Trophoblast cell (in vitro differentiated cells and primary cell): ENCODE measurements around the gene LSS.

Experiments
- DNase-seq, 2 donors: peaks; one replicate each; pipeline ENCODE4 v3.0.0-alpha.2; 2016
- H2AFZ ChIP-seq: 2 replicates; pipeline ENCODE4 v1.6.1; 2013; ENCODE audit warnings: low read length, moderate library complexity, mild to moderate bottlenecking; ENCODE audit not compliant: insufficient read depth, poor library complexity
- H2AK5ac ChIP-seq: 2 replicates; pipeline ENCODE4 v1.6.1; 2013; ENCODE audit warnings: mild to moderate bottlenecking, low read length
- H2BK120ac ChIP-seq: 2 replicates; pipeline ENCODE4 v1.6.1; 2013; ENCODE audit warnings: low read length, mild to moderate bottlenecking, moderate library complexity; ENCODE audit not compliant: insufficient read depth, poor library complexity
- H2BK12ac ChIP-seq: 2 replicates; pipeline ENCODE4 v1.6.1; 2013; ENCODE audit warnings: mild to moderate bottlenecking, low read length, moderate library complexity
- H2BK5ac ChIP-seq: 2 replicates; pipeline ENCODE4 v1.6.1; 2013; ENCODE audit warnings: low read length, low read depth, moderate library complexity, mild to moderate bottlenecking; ENCODE audit not compliant: poor library complexity
- H3K14ac ChIP-seq: 2 replicates; pipeline ENCODE4 v1.6.1; 2013; ENCODE audit warnings: mild to moderate bottlenecking, low read length
- H3K18ac ChIP-seq: 2 replicates; pipeline ENCODE4 v1.6.1; 2013; ENCODE audit warnings: mild to moderate bottlenecking, low read length
- H3K23ac ChIP-seq: 2 replicates; pipeline ENCODE4 v1.6.1; 2013; ENCODE audit warnings: low read length
- H3K27ac ChIP-seq: 2 replicates; pipeline ENCODE4 v1.5.1; 2013; ENCODE audit warnings: low read depth, mild to moderate bottlenecking, inconsistent platforms, low read length, moderate library complexity
- H3K27me3 ChIP-seq: 2 replicates; pipeline ENCODE4 v1.6.1; 2013; ENCODE audit warnings: inconsistent platforms, mild to moderate bottlenecking, low read length, moderate library complexity; ENCODE audit not compliant: insufficient read depth
- H3K36me3 ChIP-seq, 2 experiments: 1 replicate in 1 of 2; 2 replicates in 1 of 2; pipeline ENCODE4 v1.6.1; 2013; ENCODE audit warnings: low read length in 2 of 2, mild to moderate bottlenecking in 2 of 2, moderate library complexity in 1 of 2; ENCODE audit not compliant: insufficient read depth in 2 of 2, control insufficient read depth in 1 of 2
- H3K4ac ChIP-seq: 2 replicates; pipeline ENCODE4 v1.6.1; 2013; ENCODE audit warnings: low read depth, mild to moderate bottlenecking, low read length, moderate library complexity
- H3K4me1 ChIP-seq, 2 experiments: 1 replicate in 1 of 2; 2 replicates in 1 of 2; pipeline ENCODE4 v1.6.1; 2013; ENCODE audit warnings: low read length in 2 of 2, mild to moderate bottlenecking in 2 of 2, moderate library complexity in 1 of 2; ENCODE audit not compliant: insufficient read depth in 2 of 2, control insufficient read depth in 1 of 2
- H3K4me2 ChIP-seq: 2 replicates; pipeline ENCODE4 v1.6.1; 2013; ENCODE audit warnings: inconsistent platforms, mild to moderate bottlenecking, low read length, moderate library complexity
- H3K4me3 ChIP-seq: 2 replicates; pipeline ENCODE4 v1.5.1; 2013; ENCODE audit warnings: mild to moderate bottlenecking, low read depth, low read length, inconsistent platforms
- H3K79me1 ChIP-seq: one replicate; pipeline ENCODE4 v1.6.1; 2013; ENCODE audit warnings: low read length
- H3K79me2 ChIP-seq: 2 replicates; pipeline ENCODE4 v1.6.1; 2013; ENCODE audit warnings: low read length, mild to moderate bottlenecking; ENCODE audit not compliant: control insufficient read depth, insufficient read depth, poor library complexity
- H3K9ac ChIP-seq: 2 replicates; pipeline ENCODE4 v1.6.1; 2013; ENCODE audit warnings: mild to moderate bottlenecking, low read length
- H3K9me3 ChIP-seq: 2 replicates; pipeline ENCODE4 v1.6.1; 2013; ENCODE audit warnings: low read depth, mild to moderate bottlenecking, control low read depth, inconsistent platforms, low read length; ENCODE audit not compliant: insufficient read depth
- H4K12ac ChIP-seq: 2 replicates; pipeline ENCODE4 v1.6.1; 2013; ENCODE audit warnings: low read depth, mild to moderate bottlenecking, low read length, moderate library complexity
- H4K8ac ChIP-seq: 2 replicates; pipeline ENCODE4 v1.6.1; 2013; ENCODE audit warnings: low read depth, mild to moderate bottlenecking, low read length, moderate library complexity
- H4K91ac ChIP-seq: one replicate; pipeline ENCODE4 v1.6.1; 2013; ENCODE audit warnings: low read depth, mild to moderate bottlenecking, low read length, moderate library complexity
- WGBS: extraction: QIAGEN DNeasy Blood & Tissue Kit; methylation state at CpG from one replicate; pipeline ENCODE4 v1.1.7; 2013; ENCODE audit warnings: missing lambda C conversion rate; ENCODE audit not compliant: insufficient read length, insufficient coverage; ENCODE audit errors: extremely low coverage; 5-methylcytosine and 5-hydroxymethylcytosine counted together

Gene LSS

DNA sequence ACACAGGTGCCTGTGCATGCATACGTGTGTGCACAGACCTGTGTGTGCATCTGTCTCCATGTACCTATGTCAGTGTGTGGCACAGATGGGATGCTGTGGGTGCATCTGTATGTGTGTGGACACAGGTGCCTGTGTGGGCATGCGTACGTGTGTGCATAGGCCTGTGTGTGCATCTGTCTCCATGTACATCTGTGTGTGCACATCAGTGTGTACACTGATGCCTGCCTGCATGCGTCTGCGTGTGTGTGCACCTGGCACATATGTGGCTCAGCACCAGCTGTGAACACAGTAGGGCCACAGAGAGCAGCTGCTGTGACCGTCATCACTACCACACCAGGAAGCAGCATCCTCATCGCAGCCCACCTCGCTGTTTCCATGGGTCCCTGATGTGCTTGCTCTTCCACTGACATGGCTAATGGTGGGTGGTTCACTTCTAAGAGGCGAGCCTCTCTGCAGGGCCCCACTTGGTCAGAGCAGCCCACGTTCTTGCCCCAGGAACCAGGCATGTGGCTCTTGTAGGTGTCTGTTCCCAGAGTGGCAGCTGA, 34.7 kb downstream of the LSS start:
- peak overlapping the region; percentile 34 for H3K4me3 ChIP-seq
- no peak overlapping the region for H2AK5ac ChIP-seq
- H4K8ac ChIP-seq, result no peak overlapping the region
- no peak overlapping the region for H4K91ac ChIP-seq
- H3K14ac ChIP-seq, result no peak overlapping the region
- no peak overlapping the region for H2AFZ ChIP-seq
- no peak overlapping the region for H4K12ac ChIP-seq
- peaks cover 11% of the 10 kb centered on the region for H3K9me3 ChIP-seq
- H3K18ac ChIP-seq, result no peak overlapping the region
- no peak overlapping the region for H3K9ac ChIP-seq
- H3K36me3 ChIP-seq, result peaks cover 69 to 70% of the 10 kb centered on the region in 2 experiments
- no peak overlapping the region for H2BK12ac ChIP-seq
- H3K27me3 ChIP-seq, result no peaks in the 10 kb centered on the region
- WGBS, result no CpG with 5 or more reads among the region's 10 CpGs
- H3K4ac ChIP-seq, result no peak overlapping the region
- peaks cover 25 to 28% of the 10 kb centered on the region in 2 experiments for H3K4me1 ChIP-seq
- H3K27ac ChIP-seq, result no peak overlapping the region
- no peaks in the 10 kb centered on the region for H3K79me2 ChIP-seq
- DNase-seq, result no peak
- no peak overlapping the region for H2BK5ac ChIP-seq
- no peak overlapping the region for H3K4me2 ChIP-seq
- peaks cover 3% of the 10 kb centered on the region for H3K79me1 ChIP-seq
- no peak overlapping the region for H3K23ac ChIP-seq
- no peak overlapping the region for H2BK120ac ChIP-seq

DNA sequence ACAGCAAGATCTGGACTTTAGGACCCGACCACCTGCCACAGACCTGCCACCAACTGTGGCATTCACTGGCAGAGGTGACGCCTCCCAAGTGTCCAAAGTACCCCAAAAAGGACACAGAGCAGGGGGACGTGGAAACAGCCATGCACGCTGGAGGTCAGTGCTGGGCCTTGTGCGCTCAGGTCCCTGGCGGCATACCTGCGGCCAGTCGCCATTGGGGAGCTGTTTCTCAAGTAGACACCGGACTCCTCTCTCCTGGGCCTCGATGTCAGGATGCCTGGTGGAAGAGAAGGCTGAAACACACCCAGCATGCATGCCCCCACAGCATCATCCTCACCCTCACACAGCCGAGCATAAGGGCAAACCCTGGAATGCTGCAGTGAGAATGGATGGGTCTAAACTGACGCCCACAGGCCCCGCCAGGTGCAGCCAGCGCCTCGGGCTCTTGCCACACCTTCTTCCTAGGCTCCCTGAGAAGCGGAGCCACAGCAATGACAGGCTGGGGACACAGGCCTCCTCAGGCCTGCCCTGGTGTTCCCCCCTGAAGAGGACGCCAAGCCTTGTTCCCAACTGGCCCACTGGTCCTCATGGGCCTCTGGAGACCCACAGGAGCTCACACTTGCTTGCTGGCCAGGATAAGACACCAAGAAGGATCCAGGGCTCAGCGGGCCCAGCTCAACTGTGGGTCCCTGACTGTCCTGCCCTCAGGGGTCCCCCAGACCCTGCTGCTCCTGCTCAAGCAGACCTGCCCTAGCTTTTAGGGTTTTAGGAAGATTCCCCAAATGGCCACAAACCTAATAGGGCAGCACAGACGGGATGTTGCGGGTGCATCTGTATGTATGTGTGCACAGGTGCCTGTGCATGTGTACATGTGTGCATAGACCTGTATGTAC, 36.6 kb downstream of the LSS start:
- Histone ChIP-seq H3K18ac (no peak overlapping the region), H3K36me3 (peaks cover 67 to 68% of the 10 kb centered on the region in 2 experiments), H4K12ac (no peak overlapping the region), H3K14ac (no peak overlapping the region), H2AK5ac (no peak overlapping the region), H3K27me3 (no peaks in the 10 kb centered on the region), H3K9me3 (peaks cover 11% of the 10 kb centered on the region), H4K8ac (no peak overlapping the region), H2AFZ (no peak overlapping the region), H4K91ac (no peak overlapping the region), H3K23ac (no peak overlapping the region), H3K27ac (no peak overlapping the region), H3K4me1 (peaks cover 29 to 30% of the 10 kb centered on the region in 2 experiments), H2BK5ac (no peak overlapping the region), H2BK120ac (no peak overlapping the region), H3K4me2 (no peak overlapping the region), H3K4me3 (no peak overlapping the region), H3K9ac (no peak overlapping the region), H3K4ac (no peak overlapping the region), H2BK12ac (no peak overlapping the region), H3K79me2 (no peaks in the 10 kb centered on the region), H3K79me1 (peaks cover 4% of the 10 kb centered on the region)
- no CpG with 5 or more reads among the region's 20 CpGs for WGBS
- no peak for DNase-seq

DNA sequence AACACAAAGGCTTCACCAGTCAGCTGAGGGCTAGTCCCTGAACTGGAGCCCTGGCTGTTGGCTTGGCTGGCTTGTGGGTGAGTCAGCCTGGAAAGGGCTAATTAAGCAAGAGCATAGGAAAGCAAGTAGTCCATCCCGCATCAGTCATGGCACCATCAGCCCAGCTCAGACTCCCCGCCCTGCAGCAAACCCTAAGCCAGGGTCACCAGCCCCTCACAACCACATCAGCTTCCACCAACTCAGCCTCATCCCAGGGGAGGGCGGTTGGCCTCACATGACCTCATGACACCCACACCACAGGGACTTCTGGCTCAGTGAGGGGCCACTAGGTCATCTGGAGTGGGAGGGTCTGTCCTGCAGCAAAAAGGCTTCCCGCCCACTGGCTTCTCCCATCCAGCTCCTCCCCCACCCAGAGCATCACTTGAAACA, 37.3 kb downstream of the LSS start:
- no peak overlapping the region for H3K4me3 ChIP-seq

DNA sequence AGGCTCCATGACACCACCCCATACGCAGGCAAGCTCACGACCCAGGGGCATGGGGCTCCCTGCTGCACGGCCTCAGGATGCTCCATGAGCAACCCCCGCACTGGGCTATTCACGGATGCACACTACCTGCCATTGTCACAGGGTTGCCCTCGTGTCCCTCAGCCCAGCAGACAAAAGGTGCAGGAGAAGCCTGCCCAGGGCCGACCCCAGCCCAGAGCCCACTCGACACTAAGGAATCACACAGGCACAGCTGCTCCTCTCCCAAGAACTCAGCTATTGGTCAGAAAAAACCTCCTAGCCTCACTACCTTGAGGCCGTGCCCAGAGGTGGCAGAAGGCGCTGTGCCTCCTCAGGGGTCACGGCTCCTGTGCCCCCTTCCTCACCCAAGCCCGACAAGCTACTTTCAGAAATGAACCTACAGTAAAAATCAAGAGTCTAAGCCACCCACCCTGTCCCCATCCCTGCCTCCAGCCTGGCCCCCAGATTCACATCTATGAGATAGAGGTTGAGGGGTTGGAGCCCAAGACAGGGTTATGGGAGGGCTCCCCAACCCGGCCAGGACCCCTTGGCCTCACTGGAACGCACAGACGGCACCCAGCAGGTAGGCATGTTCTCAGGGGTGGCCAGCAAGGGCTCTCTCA, 38.0 kb downstream of the LSS start:
- Histone ChIP-seq H3K27ac (peak overlapping the region; percentile 4), H2BK120ac (no peak overlapping the region), H3K79me2 (no peaks in the 10 kb centered on the region), H2BK5ac (peak overlapping the region; percentile 18), H3K14ac (peak overlapping the region; percentile 12), H3K4ac (no peak overlapping the region), H3K9me3 (peaks cover 11% of the 10 kb centered on the region), H2AK5ac (peak overlapping the region; percentile 53), H2AFZ (no peak overlapping the region), H3K4me2 (no peak overlapping the region), H3K9ac (no peak overlapping the region), H4K91ac (peak overlapping the region; percentile 25), H3K23ac (no peak overlapping the region), H4K12ac (peak overlapping the region; percentile 34), H3K27me3 (no peaks in the 10 kb centered on the region), H4K8ac (no peak overlapping the region), H3K4me3 (no peak overlapping the region), H3K36me3 (peaks cover 54 to 56% of the 10 kb centered on the region in 2 experiments), H2BK12ac (peak overlapping the region; percentile 38), H3K79me1 (peaks cover 4% of the 10 kb centered on the region), H3K18ac (peak overlapping the region; percentile 14), H3K4me1 (peaks cover 29 to 30% of the 10 kb centered on the region in 2 experiments)
- no CpG with 5 or more reads among the region's 15 CpGs for WGBS
- DNase-seq, result no peak

More for the DNA sequence above, 37.3 kb downstream of the LSS start:
- H3K27me3 ChIP-seq, result no peaks in the 10 kb centered on the region
- H3K79me2 ChIP-seq, result no peaks in the 10 kb centered on the region
- H3K36me3 ChIP-seq, result peaks cover 61 to 62% of the 10 kb centered on the region in 2 experiments
- H4K8ac ChIP-seq, result no peak overlapping the region
- H3K14ac ChIP-seq, result no peak overlapping the region
- H3K9ac ChIP-seq, result no peak overlapping the region
- DNase-seq, result peak; percentile 34 to 36
- WGBS, result no CpG with 5 or more reads among the region's 4 CpGs
- no peak overlapping the region for H3K23ac ChIP-seq
- H2BK5ac ChIP-seq, result no peak overlapping the region
- H4K91ac ChIP-seq, result no peak overlapping the region
- H3K27ac ChIP-seq, result no peak overlapping the region
- H3K4me2 ChIP-seq, result no peak overlapping the region
- no peak overlapping the region for H2BK120ac ChIP-seq
- no peak overlapping the region for H3K4ac ChIP-seq
- H3K79me1 ChIP-seq, result peaks cover 4% of the 10 kb centered on the region
- H2AFZ ChIP-seq, result no peak overlapping the region
- no peak overlapping the region for H2AK5ac ChIP-seq
- H4K12ac ChIP-seq, result no peak overlapping the region
- H3K4me1 ChIP-seq, result peaks cover 29 to 30% of the 10 kb centered on the region in 2 experiments
- no peak overlapping the region for H2BK12ac ChIP-seq
- no peak overlapping the region for H3K18ac ChIP-seq
- H3K9me3 ChIP-seq, result peaks cover 11% of the 10 kb centered on the region
